K562 (cell line): ENCODE results near the gene TP63. TPM values are rescaled to one million over a fixed set of nuclear protein-coding genes. Genes with fewer than 3 reads are reported as not detected.

ENCODE experiments used
- ATAC-seq: fragments of 200-7000 bp; cut with Tn5 transposase; 3 replicates; pipeline ENCODE4 v1.9.1; 2020; ENCODE audit warnings: moderate library complexity
- BruUV-seq: library from RNA; stranded (reverse); fragments of 400-500 nt; replicated peaks from 2 replicates; lab custom pipeline; 2021; lab: Mats Ljungman, UMichigan
- CTCF ChIA-PET: fragments of 300-600 bp; formaldehyde crosslinking; extraction: SDS; loops from one replicate; lab custom pipeline; 2021; ENCODE audit warnings: low intra/inter-chr PET ratio; lab: Yijun Ruan, JAX
- POLR2A ChIA-PET: fragments of 300-600, 350-650 bp; sonication (Branson Sonifier 250); formaldehyde crosslinking; extraction: SDS; loops from one replicate; lab custom pipeline; 2021; ENCODE audit warnings: antibody characterized with exemption, inconsistent platforms; lab: Yijun Ruan, JAX
- DNase-seq, 4 experiments: peaks; one replicate each; pipeline versions ENCODE4 v3.0.0 to v3.0.0-alpha.2; 2011 to 2018; ENCODE audit warnings: low spot score in 3 of 4, mixed read lengths in 3 of 4; ENCODE audit errors: extremely low read depth in 1 of 4
- FAIRE-seq: peaks from 2 replicates; lab custom pipeline; 2011; peaks lifted over from hg19 to GRCh38; lab: Jason Lieb, UNC
- H2AFZ ChIP-seq: 2 replicates; pipeline ENCODE4 v1.6.0; 2011; ENCODE audit warnings: low read depth, low read length, control low read depth, inconsistent platforms
- H3K27ac ChIP-seq: fragments of 200-600 bp; 3 replicates; pipeline ENCODE4 v1.8.0; 2011; ENCODE audit warnings: low read depth, mild to moderate bottlenecking, control low read depth, inconsistent platforms, low read length, moderate library complexity, mixed read lengths; ENCODE audit errors: extremely low read depth
- H3K27me3 ChIP-seq, 2 experiments: fragments of 300-600 bp in 1 of 2; 2 replicates in 1 of 2; 3 replicates in 1 of 2; pipeline versions ENCODE4 v1.6.0 to v1.8.0; 2011; ENCODE audit warnings: inconsistent platforms in 2 of 2, low read length in 2 of 2, mild to moderate bottlenecking in 1 of 2, mixed read lengths in 1 of 2, moderate library complexity in 1 of 2; ENCODE audit not compliant: control insufficient read depth in 2 of 2, insufficient read depth in 2 of 2
- H3K36me3 ChIP-seq: fragments of 300-600 bp; 3 replicates; pipeline ENCODE4 v1.8.0; 2011; ENCODE audit warnings: mild to moderate bottlenecking, low read length, inconsistent platforms; ENCODE audit not compliant: control insufficient read depth, insufficient read depth
- H3K4me1 ChIP-seq, 2 experiments: fragments of 200-600 bp in 1 of 2; replicated peaks in 1 of 2; 2 replicates in 1 of 2; 3 replicates in 1 of 2; pipeline versions ENCODE4 v1.5.1 to v1.8.0; 2011; ENCODE audit warnings: inconsistent platforms in 2 of 2, low read length in 2 of 2, mild to moderate bottlenecking in 1 of 2, mixed read lengths in 1 of 2, moderate library complexity in 1 of 2; ENCODE audit not compliant: control insufficient read depth in 2 of 2, insufficient read depth in 2 of 2
- H3K4me2 ChIP-seq: 2 replicates; pipeline ENCODE4 v1.6.1; 2011; ENCODE audit warnings: low read length, control low read depth, inconsistent platforms, mixed read lengths; ENCODE audit not compliant: insufficient read depth
- H3K4me3 ChIP-seq: fragments of 200-600 bp; sonication (generic), shearing (Covaris generic); 2 replicates; pipeline ENCODE4 v1.5.1; 2016; ENCODE audit warnings: control low read depth, inconsistent platforms
- H3K79me2 ChIP-seq: fragments of 200-600 bp; 3 replicates; pipeline ENCODE4 v1.8.0; 2011; ENCODE audit warnings: low read length, inconsistent platforms; ENCODE audit not compliant: control insufficient read depth, insufficient read depth
- H3K9ac ChIP-seq, 2 experiments: 2 replicates each; pipeline versions ENCODE4 v1.6.0 to v1.6.1; 2011; ENCODE audit warnings: low read depth in 2 of 2, low read length in 2 of 2, control low read depth in 1 of 2, inconsistent platforms in 1 of 2, mild to moderate bottlenecking in 1 of 2, mixed read lengths in 1 of 2; ENCODE audit not compliant: insufficient read depth in 1 of 2
- H3K9me1 ChIP-seq: one replicate; pipeline ENCODE4 v1.6.0; 2011; ENCODE audit warnings: inconsistent platforms, mild to moderate bottlenecking, low read length, moderate library complexity; ENCODE audit not compliant: control insufficient read depth, insufficient read depth
- H3K9me3 ChIP-seq: replicated peaks from 2 replicates; pipeline ENCODE4 v1.5.1; 2011; ENCODE audit warnings: low read depth, low read length, inconsistent platforms; ENCODE audit not compliant: control insufficient read depth, insufficient read depth
- H4K20me1 ChIP-seq: replicated peaks from 2 replicates; pipeline ENCODE4 v1.6.1; 2011; ENCODE audit warnings: low read length, inconsistent platforms, mixed read lengths; ENCODE audit not compliant: control insufficient read depth, insufficient read depth
- EP300 ChIP-seq: IDR thresholded peaks from 2 replicates; pipeline ENCODE4 v1.6.1; 2012; ENCODE audit warnings: low read length, improper control_type of control experiment
- ETV5 ChIP-seq: sonication (generic); formaldehyde crosslinking; IDR thresholded peaks from 2 replicates; pipeline ENCODE4 v1.4.0; 2020; ENCODE audit warnings: low read depth, mild to moderate bottlenecking, missing genetic modification reagents
- MLX ChIP-seq, 2 experiments: fragments of 450-650 bp in 1 of 2; sonication (generic) in 1 of 2; formaldehyde crosslinking; conservative IDR thresholded peaks; 2 replicates each; pipeline versions ENCODE4 v1.4.0 to v1.8.1; 2020 to 2022; ENCODE audit warnings: mild to moderate bottlenecking in 1 of 2, missing genetic modification reagents in 1 of 2
- ZSCAN32 ChIP-seq: fragments of 450-650 bp; formaldehyde crosslinking; IDR thresholded peaks from 2 replicates; pipeline ENCODE4 v1.4.0; 2020; ENCODE audit warnings: mild to moderate bottlenecking, moderate library complexity
- WGBS: fragments of 100-300 bp; shearing (Covaris generic); methylation state at CpG from one replicate; pipeline ENCODE4 v1.1.6; 2016; ENCODE audit warnings: low coverage, mixed read lengths; ENCODE audit not compliant: insufficient coverage; ENCODE audit errors: missing lambda C conversion rate; 5-methylcytosine and 5-hydroxymethylcytosine counted together
- in situ Hi-C: fragments of 300-500 bp; cut with MboI; formaldehyde crosslinking; loops from 4 replicates; pipeline ENCODE4 v1.15.0; 2018; ENCODE audit warnings: inconsistent platforms, mixed read lengths
- intact Hi-C: fragments of 100-400 bp; cut with micrococcal nuclease; formaldehyde crosslinking; loops from 2 replicates; pipeline ENCODE4 v1.14.2; 2022
- polyA plus RNA-seq, 8 experiments: library from polyadenylated mRNA; depleted of rRNA in 4 of 8; stranded (reverse) in 5 of 8; unstranded in 3 of 8; fragments of >200 nt; fragmentation: Nextera tagmentation in 2 of 8; fragmentation: Illumina TruSeq in 1 of 8; extraction: Ambion mirVana in 2 of 8; extraction: Trizol in 1 of 8; gene quantifications; 2 replicates each; pipeline versions ENCODE4 v1.2.1 to v1.2.3, GENCODE V29; 2011 to 2014; ENCODE audit warnings: inconsistent platforms in 1 of 8, missing spikeins in 1 of 8
- total RNA-seq, 7 experiments: library from RNA; depleted of rRNA in 6 of 7; stranded (reverse); fragments of >200 nt in 6 of 7; fragmentation: Illumina TruSeq in 2 of 7; extraction: Trizol in 2 of 7; gene quantifications; 2 replicates each; pipeline versions ENCODE4 v1.2.1 to v1.2.3, GENCODE V29; 2011 to 2021; ENCODE audit warnings: low replicate concordance in 1 of 7

The TP63 gene
- total and polyA plus RNA-seq, 9 of the 15 experiments (the other 6 are each of a cell fraction or from before 2014, with no cell fraction given): 0.32 to 1.4 (median 0.50) TPM

GRCh38 chr3:189805375-189806067, 174.3 kb downstream of the TP63 start:
- no peak overlapping the region for H3K4me2 ChIP-seq
- H2AFZ ChIP-seq: no peak overlapping the region
- in situ Hi-C loops (no loop called here), intact Hi-C loops (no loop called here)
- no peaks in the 10 kb centered on the region for H3K9me1 ChIP-seq
- H3K79me2 ChIP-seq: no peaks in the 10 kb centered on the region
- H3K27me3 ChIP-seq: no peaks in the 10 kb centered on the region
- ATAC-seq (no peak), DNase-seq (no peak), FAIRE-seq (no peak)
- WGBS: 8% methylated on average over 4 of the region's 4 CpGs
- ChIA-PET CTCF (no interaction called here), POLR2A (no interaction called here)
- H3K27ac ChIP-seq: no peak overlapping the region
- H3K36me3 ChIP-seq: no peaks in the 10 kb centered on the region
- no peaks in the 10 kb centered on the region for H4K20me1 ChIP-seq
- BruUV-seq: no TSS peak
- no peaks in the 10 kb centered on the region for H3K4me1 ChIP-seq
- no peak overlapping the region for H3K9ac ChIP-seq
- H3K9me3 ChIP-seq: no peaks in the 10 kb centered on the region
- H3K4me3 ChIP-seq: no peak overlapping the region
- TF ChIP-seq EP300: no peak
- no peak for TF ChIP-seq ETV5 (CRISPR knock-in tag)
- no peak for TF ChIP-seq ZSCAN32 (CRISPR knock-in tag)
- no peak for TF ChIP-seq MLX (CRISPR knock-in tag; conservative IDR thresholded peaks at IDR 0.05)
